T-helper 1 cell treated with Interleukin-12 subunit alpha and Interleukin-12 subunit beta and Interleukin-4 antibody, amounts not matched to agents 30 ng/mL and 1 ng/mL, for 36 hours (primary cell): ENCODE measurements around the gene UNC5B. TPM values are rescaled to one million over a fixed set of nuclear protein-coding genes. Genes with fewer than 3 reads are reported as not detected.

ENCODE experiments used
- intact Hi-C: fragments of 100-400 bp; cut with micrococcal nuclease; formaldehyde crosslinking; loops from one replicate; pipeline ENCODE4 v1.15.1; 2024
- total RNA-seq: library from RNA; stranded (reverse); gene quantifications from 2 replicates; pipeline ENCODE4 v1.2.3, GENCODE V29; 2022

Gene UNC5B
- total RNA-seq, 1 donor from 2014 or later = not detected

GRCh38 chr10:71222601-71223346 is 10.4 kb downstream of the UNC5B start:
- intact Hi-C loops = no loop called here

- intact Hi-C loops = no loop called here
Measured at GRCh38 chr10:71223347-71224058, 11.1 kb downstream of the UNC5B start.

- intact Hi-C loops = no loop called here
Measured at GRCh38 chr10:71225291-71226058, 13.1 kb downstream of the UNC5B start.

GRCh38 chr10:71228875-71229675 is 16.7 kb downstream of the UNC5B start:
- intact Hi-C loops = no loop called here

GRCh38 chr10:71229726-71230655 is 17.6 kb downstream of the UNC5B start:
- intact Hi-C loops = no loop called here

- intact Hi-C loops = no loop called here
Measured at GRCh38 chr10:71230656-71231025, 18.3 kb downstream of the UNC5B start.

- intact Hi-C loops = no loop called here
Measured at GRCh38 chr10:71231206-71231605, 18.8 kb downstream of the UNC5B start.

- intact Hi-C loops = no loop called here
Measured at GRCh38 chr10:71232089-71232998, 20.0 kb downstream of the UNC5B start.

- intact Hi-C loops = no loop called here
Measured at GRCh38 chr10:71233482-71233892, 21.1 kb downstream of the UNC5B start.

- intact Hi-C loops = no loop called here
Measured at GRCh38 chr10:71234004-71234894, 21.9 kb downstream of the UNC5B start.

GRCh38 chr10:71234970-71235685 is 22.8 kb downstream of the UNC5B start:
- intact Hi-C loops = no loop called here

- intact Hi-C loops = no loop called here
Measured at GRCh38 chr10:71235808-71236207, 23.4 kb downstream of the UNC5B start.

GRCh38 chr10:71236286-71236685 is 23.9 kb downstream of the UNC5B start:
- intact Hi-C loops = no loop called here

GRCh38 chr10:71236822-71237682 is 24.7 kb downstream of the UNC5B start:
- intact Hi-C loops = no loop called here

GRCh38 chr10:71237843-71238623 is 25.7 kb downstream of the UNC5B start:
- intact Hi-C loops = no loop called here

- intact Hi-C loops = no loop called here
Measured at GRCh38 chr10:71238626-71239025, 26.3 kb downstream of the UNC5B start.
